Natural killer cell treated with Interleukin-12 subunit alpha and Interleukin-12 subunit beta and Interleukin-15 and Interleukin-18, amount 100 ng/mL, for 72 hours (primary cell): Measurements from ENCODE around the gene ALDH1B1. TPM values are rescaled to one million over a fixed set of nuclear protein-coding genes. Genes with fewer than 3 reads are reported as not detected.

Experiments used
- ATAC-seq, 2 donors: fragments of 150-1000 bp; cut with Tn5 transposase in 1 of 2; sonication (Bioruptor Pico), chemical (Tn5 transposase) in 1 of 2; 2 replicates each; pipeline ENCODE4 v1.10.0; 2021
- DNase-seq: peaks from one replicate; pipeline ENCODE4 v3.0.0; 2022; ENCODE audit warnings: low spot score
- H3K27ac Mint-ChIP-seq, 2 donors: 1 replicate in 1 of 2; 2 replicates in 1 of 2; pipeline ENCODE4 v1.8.0; 2022; ENCODE audit warnings: mixed read lengths in 2 of 2, mild to moderate bottlenecking in 1 of 2, moderate library complexity in 1 of 2
- H3K27me3 Mint-ChIP-seq, 2 donors: 1 replicate in 1 of 2; 2 replicates in 1 of 2; pipeline ENCODE4 v1.8.0; 2022; ENCODE audit warnings: mixed read lengths in 2 of 2
- H3K36me3 Mint-ChIP-seq: one replicate; pipeline ENCODE4 v1.8.0; 2022; ENCODE audit warnings: mixed read lengths
- H3K4me1 Mint-ChIP-seq, 2 donors: 1 replicate in 1 of 2; 2 replicates in 1 of 2; pipeline ENCODE4 v1.8.0; 2022; ENCODE audit warnings: low read depth in 2 of 2, mixed read lengths in 2 of 2, mild to moderate bottlenecking in 1 of 2
- H3K4me3 Mint-ChIP-seq: one replicate; pipeline ENCODE4 v1.8.0; 2022; ENCODE audit warnings: mixed read lengths
- H3K9me3 Mint-ChIP-seq: 2 replicates; pipeline ENCODE4 v1.8.0; 2022; ENCODE audit warnings: mixed read lengths
- total RNA-seq, 2 donors: library from RNA; stranded (reverse); gene quantifications; one replicate each; pipeline ENCODE4 v1.2.3, GENCODE V29; 2022

The ALDH1B1 gene
- total RNA-seq, 2 donors from 2014 or later, result 16.7 to 25.6 TPM

- DNase-seq (no peak), ATAC-seq (no peak)
- Mint-ChIP-seq H3K27ac (no peak overlapping the region), H3K27me3 (no peaks in the 10 kb centered on the region), H3K4me1 (no peaks in the 10 kb centered on the region), H3K9me3 (no peaks in the 10 kb centered on the region), H3K36me3 (no peaks in the 10 kb centered on the region), H3K4me3 (no peak overlapping the region)
These were observed 35.7 kb upstream of the ALDH1B1 start for GRCh38 chr9:38356851-38357250.

GRCh38 chr9:38357350-38358114 lies 35.0 kb upstream of the ALDH1B1 start:
- H3K27me3 Mint-ChIP-seq, result no peaks in the 10 kb centered on the region
- DNase-seq, result no peak
- no peak overlapping the region for H3K4me3 Mint-ChIP-seq
- H3K4me1 Mint-ChIP-seq, result no peaks in the 10 kb centered on the region
- H3K9me3 Mint-ChIP-seq, result no peaks in the 10 kb centered on the region
- no peak for ATAC-seq
- H3K36me3 Mint-ChIP-seq, result no peaks in the 10 kb centered on the region
- H3K27ac Mint-ChIP-seq, result no peak overlapping the region

- DNase-seq (no peak), ATAC-seq (peak in 1 of 2 donors; percentile 2)
- H3K4me1 Mint-ChIP-seq, result peaks cover 6 to 7% of the 10 kb centered on the region in 2 donors
- H3K36me3 Mint-ChIP-seq, result no peaks in the 10 kb centered on the region
- peaks cover 0 to 2% of the 10 kb centered on the region in 2 donors for H3K27me3 Mint-ChIP-seq
- no peaks in the 10 kb centered on the region for H3K9me3 Mint-ChIP-seq
- no peak overlapping the region for H3K4me3 Mint-ChIP-seq
- H3K27ac Mint-ChIP-seq, result no peak overlapping the region
These were observed 33.9 kb upstream of the ALDH1B1 start for GRCh38 chr9:38358390-38359296.

GRCh38 chr9:38359297-38359653 lies 33.2 kb upstream of the ALDH1B1 start:
- Mint-ChIP-seq H3K36me3 (no peaks in the 10 kb centered on the region), H3K9me3 (no peaks in the 10 kb centered on the region), H3K27me3 (peaks cover 0 to 5% of the 10 kb centered on the region in 2 donors), H3K4me3 (no peak overlapping the region), H3K27ac (no peak overlapping the region), H3K4me1 (peaks cover 7 to 9% of the 10 kb centered on the region in 2 donors)
- DNase-seq, result no peak
- peak in 1 of 2 donors; percentile 21 for ATAC-seq

GRCh38 chr9:38359689-38360385 lies 32.7 kb upstream of the ALDH1B1 start:
- DNase-seq, result no peak
- H3K4me3 Mint-ChIP-seq, result no peak overlapping the region
- no peaks in the 10 kb centered on the region for H3K36me3 Mint-ChIP-seq
- H3K27me3 Mint-ChIP-seq, result peaks cover 3 to 5% of the 10 kb centered on the region in 2 donors
- no peak for ATAC-seq
- no peaks in the 10 kb centered on the region for H3K9me3 Mint-ChIP-seq
- no peak overlapping the region for H3K27ac Mint-ChIP-seq
- peaks cover 7 to 9% of the 10 kb centered on the region in 2 donors for H3K4me1 Mint-ChIP-seq

- ATAC-seq, result no peak
- Mint-ChIP-seq H3K9me3 (no peaks in the 10 kb centered on the region), H3K36me3 (no peaks in the 10 kb centered on the region), H3K4me3 (no peak overlapping the region), H3K27me3 (peaks cover 5 to 13% of the 10 kb centered on the region in 2 donors), H3K4me1 (peaks cover 7 to 9% of the 10 kb centered on the region in 2 donors), H3K27ac (no peak overlapping the region)
- no peak for DNase-seq
These were observed 31.5 kb upstream of the ALDH1B1 start for GRCh38 chr9:38360839-38361472.

GRCh38 chr9:38361473-38361850 lies 31.0 kb upstream of the ALDH1B1 start:
- Mint-ChIP-seq H3K27me3 (peaks cover 5 to 16% of the 10 kb centered on the region in 2 donors), H3K36me3 (no peaks in the 10 kb centered on the region), H3K9me3 (no peaks in the 10 kb centered on the region), H3K4me3 (no peak overlapping the region), H3K4me1 (peaks cover 7 to 9% of the 10 kb centered on the region in 2 donors), H3K27ac (no peak overlapping the region)
- ATAC-seq (no peak), DNase-seq (no peak)

- DNase-seq (no peak), ATAC-seq (peak; percentile 71 to 81)
- Mint-ChIP-seq H3K27ac (peak overlapping the region in 1 of 2 donors; percentile 30), H3K27me3 (peaks cover 5 to 16% of the 10 kb centered on the region in 2 donors), H3K4me3 (peak overlapping the region; percentile 69), H3K36me3 (no peaks in the 10 kb centered on the region), H3K4me1 (peaks cover 7 to 9% of the 10 kb centered on the region in 2 donors), H3K9me3 (no peaks in the 10 kb centered on the region)
These were observed 29.5 kb upstream of the ALDH1B1 start for GRCh38 chr9:38362852-38363588.

- H3K27me3 Mint-ChIP-seq, result peaks cover 5 to 16% of the 10 kb centered on the region in 2 donors
- no peak for ATAC-seq
- H3K27ac Mint-ChIP-seq, result no peak overlapping the region
- H3K4me1 Mint-ChIP-seq, result peaks cover 7 to 9% of the 10 kb centered on the region in 2 donors
- DNase-seq, result no peak
- H3K36me3 Mint-ChIP-seq, result no peaks in the 10 kb centered on the region
- no peaks in the 10 kb centered on the region for H3K9me3 Mint-ChIP-seq
- no peak overlapping the region for H3K4me3 Mint-ChIP-seq
These were observed 28.9 kb upstream of the ALDH1B1 start for GRCh38 chr9:38363589-38363925.

- Mint-ChIP-seq H3K4me3 (no peak overlapping the region), H3K9me3 (no peaks in the 10 kb centered on the region), H3K27me3 (peaks cover 11 to 22% of the 10 kb centered on the region in 2 donors), H3K4me1 (peaks cover 5 to 6% of the 10 kb centered on the region in 2 donors), H3K36me3 (no peaks in the 10 kb centered on the region), H3K27ac (no peak overlapping the region)
- DNase-seq (no peak), ATAC-seq (no peak)
These were observed 24.6 kb upstream of the ALDH1B1 start for GRCh38 chr9:38367898-38368297.

- H3K4me1 Mint-ChIP-seq, result peaks cover 0 to 2% of the 10 kb centered on the region in 2 donors
- H3K9me3 Mint-ChIP-seq, result no peaks in the 10 kb centered on the region
- no peaks in the 10 kb centered on the region for H3K36me3 Mint-ChIP-seq
- H3K4me3 Mint-ChIP-seq, result no peak overlapping the region
- ATAC-seq, result no peak
- no peak for DNase-seq
- H3K27ac Mint-ChIP-seq, result no peak overlapping the region
- peaks cover 8 to 24% of the 10 kb centered on the region in 2 donors for H3K27me3 Mint-ChIP-seq
These were observed 23.8 kb upstream of the ALDH1B1 start for GRCh38 chr9:38368731-38369130.

GRCh38 chr9:38370176-38370575 lies 22.3 kb upstream of the ALDH1B1 start:
- Mint-ChIP-seq H3K9me3 (no peaks in the 10 kb centered on the region), H3K4me1 (no peaks in the 10 kb centered on the region), H3K27me3 (peaks cover 8 to 31% of the 10 kb centered on the region in 2 donors), H3K4me3 (no peak overlapping the region), H3K27ac (no peak overlapping the region), H3K36me3 (no peaks in the 10 kb centered on the region)
- DNase-seq (no peak), ATAC-seq (no peak)

- Mint-ChIP-seq H3K27me3 (peaks cover 10 to 23% of the 10 kb centered on the region in 2 donors), H3K36me3 (no peaks in the 10 kb centered on the region), H3K9me3 (no peaks in the 10 kb centered on the region), H3K4me3 (no peak overlapping the region), H3K4me1 (no peaks in the 10 kb centered on the region), H3K27ac (no peak overlapping the region)
- DNase-seq, result no peak
- no peak for ATAC-seq
These were observed 21.0 kb upstream of the ALDH1B1 start for GRCh38 chr9:38371495-38371894.
